Keratinocyte (primary cell): Measurements from ENCODE around the gene FANCL. TPM values are rescaled to one million over a fixed set of nuclear protein-coding genes. Genes with fewer than 3 reads are reported as not detected.

Experiments
- DNase-seq: peaks from one replicate; pipeline ENCODE4 v3.0.0-alpha.2; 2011; ENCODE audit warnings: low read depth, missing footprints, low spot score
- FAIRE-seq: peaks from 2 replicates; lab custom pipeline; 2011; peaks lifted over from hg19 to GRCh38; lab: Jason Lieb, UNC
- H2AFZ ChIP-seq: 2 replicates; pipeline ENCODE4 v1.6.0; 2012; ENCODE audit warnings: low read length, control low read depth, inconsistent platforms; ENCODE audit not compliant: control insufficient read depth
- H3K27ac ChIP-seq: 2 replicates; pipeline ENCODE4 v1.5.1; 2011; ENCODE audit warnings: low read length; ENCODE audit not compliant: control insufficient read depth, insufficient read depth
- H3K27me3 ChIP-seq: 3 replicates; pipeline ENCODE4 v1.6.0; 2011; ENCODE audit warnings: low read length; ENCODE audit not compliant: control insufficient read depth, insufficient read depth; ENCODE audit errors: extremely low read depth
- H3K36me3 ChIP-seq, 2 experiments: 2 replicates in 1 of 2; 3 replicates in 1 of 2; pipeline ENCODE4 v1.5.1; 2011; ENCODE audit warnings: low read length in 2 of 2, mild to moderate bottlenecking in 1 of 2; ENCODE audit not compliant: control insufficient read depth in 2 of 2, insufficient read depth in 2 of 2; ENCODE audit errors: extremely low read depth in 1 of 2
- H3K4me1 ChIP-seq: 3 replicates; pipeline ENCODE4 v1.5.1; 2011; ENCODE audit warnings: low read length; ENCODE audit not compliant: control insufficient read depth, insufficient read depth; ENCODE audit errors: extremely low read depth
- H3K4me2 ChIP-seq: 3 replicates; pipeline ENCODE4 v1.6.0; 2011; ENCODE audit warnings: low read depth, low read length; ENCODE audit not compliant: control insufficient read depth, insufficient read depth; ENCODE audit errors: extremely low read depth
- H3K4me3 ChIP-seq, 3 experiments: fragments of 200-600 bp in 1 of 3; sonication (generic) in 1 of 3; 2 replicates in 2 of 3; 3 replicates in 1 of 3; pipeline ENCODE4 v1.5.1; 2011 to 2016; ENCODE audit warnings: low read length in 3 of 3, mild to moderate bottlenecking in 3 of 3, control low read depth in 2 of 3, inconsistent platforms in 1 of 3, low read depth in 1 of 3, mixed read lengths in 1 of 3, mixed run types in 1 of 3, moderate library complexity in 1 of 3; ENCODE audit not compliant: control insufficient read depth in 2 of 3, insufficient read depth in 2 of 3; ENCODE audit errors: extremely low read depth in 1 of 3
- H3K79me2 ChIP-seq: 2 replicates; pipeline ENCODE4 v1.6.0; 2012; ENCODE audit warnings: low read length; ENCODE audit not compliant: control insufficient read depth, insufficient read depth
- H3K9ac ChIP-seq: 3 replicates; pipeline ENCODE4 v1.6.0; 2011; ENCODE audit warnings: low read length; ENCODE audit not compliant: control insufficient read depth, insufficient read depth; ENCODE audit errors: extremely low read depth
- H3K9me1 ChIP-seq: 3 replicates; pipeline ENCODE4 v1.6.0; 2011; ENCODE audit warnings: low read length; ENCODE audit not compliant: control insufficient read depth, insufficient read depth; ENCODE audit errors: extremely low read depth
- H3K9me3 ChIP-seq: 2 replicates; pipeline ENCODE4 v1.5.1; 2012; ENCODE audit warnings: low read depth, low read length; ENCODE audit not compliant: control insufficient read depth
- H4K20me1 ChIP-seq: 3 replicates; pipeline ENCODE4 v1.6.0; 2011; ENCODE audit warnings: low read length; ENCODE audit not compliant: control insufficient read depth, insufficient read depth; ENCODE audit errors: extremely low read depth
- EZH2 ChIP-seq: IDR thresholded peaks from one replicate; pipeline ENCODE4 v1.6.1; 2012; ENCODE audit warnings: inconsistent platforms, mild to moderate bottlenecking, low read length, moderate library complexity
- dilution Hi-C: fragments of 300-500 bp; cut with MboI; formaldehyde crosslinking; loops from one replicate; pipeline ENCODE4 v1.7.0; 2020; ENCODE audit warnings: low sequenced_read_pairs; ENCODE audit not compliant: extremely low pct_ligation_motif_present
- polyA plus RNA-seq, 5 experiments: library from polyadenylated mRNA; depleted of rRNA in 3 of 5; stranded (reverse) in 3 of 5; stranded (forward) in 1 of 5; unstranded in 1 of 5; fragments of >200 nt; gene quantifications; 1 replicate in 1 of 5; 2 replicates in 3 of 5; 3 replicates in 1 of 5; pipeline versions ENCODE4 v1.2.1 to v1.2.3, GENCODE V29; 2011 to 2012; ENCODE audit warnings: missing spikeins in 2 of 5, low read depth in 1 of 5, low replicate concordance in 1 of 5
- TF ChIP-seq, protein P1 (sequence below), 3 experiments: IDR thresholded peaks in 1 of 3; conservative IDR thresholded peaks in 1 of 3; optimal IDR thresholded peaks in 1 of 3; 2 replicates in 2 of 3; 3 replicates in 1 of 3; pipeline versions ENCODE3 to v1.5.1; 2011; ENCODE audit warnings: low read length in 3 of 3, mild to moderate bottlenecking in 3 of 3, moderate library complexity in 2 of 3, control low read depth in 1 of 3, inconsistent platforms in 1 of 3; ENCODE audit not compliant: insufficient read depth in 2 of 3; ENCODE audit errors: extremely low read depth in 1 of 3

FANCL gene
- polyA plus RNA-seq, 1 donor (not counting 4 experiments of a cell fraction or from before 2014, with no cell fraction given): 15.1 TPM

DNA sequence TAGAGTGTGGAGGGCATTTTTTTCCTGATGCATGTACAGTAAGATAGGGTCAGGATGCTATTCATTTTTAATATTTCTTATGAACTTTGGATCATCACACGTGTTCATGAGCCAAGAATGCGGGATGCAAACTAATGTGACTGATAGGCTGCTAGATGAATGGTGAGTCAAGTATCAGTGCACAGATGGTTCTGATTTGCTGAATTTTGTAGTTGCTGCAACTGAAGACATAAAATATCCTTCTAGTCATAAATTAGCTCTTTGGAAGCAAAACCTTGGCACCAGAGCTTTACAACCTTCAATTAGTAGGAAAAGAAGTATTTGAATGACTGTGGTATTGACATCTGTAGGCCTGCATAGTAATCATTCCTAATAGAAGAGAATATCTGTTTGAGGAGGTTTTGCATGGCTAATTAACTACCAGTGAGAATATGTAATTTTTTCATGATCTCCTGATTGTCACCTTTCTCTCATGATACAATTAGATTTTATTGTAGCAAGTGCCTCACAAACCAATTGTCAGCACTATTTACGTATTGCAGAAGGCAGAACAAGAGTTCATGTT lies 100.5 kb downstream of the FANCL start:
- no peaks in the 10 kb centered on the region for H3K79me2 ChIP-seq
- TF ChIP-seq EZH2: no peak
- TF ChIP-seq, protein P1, sequence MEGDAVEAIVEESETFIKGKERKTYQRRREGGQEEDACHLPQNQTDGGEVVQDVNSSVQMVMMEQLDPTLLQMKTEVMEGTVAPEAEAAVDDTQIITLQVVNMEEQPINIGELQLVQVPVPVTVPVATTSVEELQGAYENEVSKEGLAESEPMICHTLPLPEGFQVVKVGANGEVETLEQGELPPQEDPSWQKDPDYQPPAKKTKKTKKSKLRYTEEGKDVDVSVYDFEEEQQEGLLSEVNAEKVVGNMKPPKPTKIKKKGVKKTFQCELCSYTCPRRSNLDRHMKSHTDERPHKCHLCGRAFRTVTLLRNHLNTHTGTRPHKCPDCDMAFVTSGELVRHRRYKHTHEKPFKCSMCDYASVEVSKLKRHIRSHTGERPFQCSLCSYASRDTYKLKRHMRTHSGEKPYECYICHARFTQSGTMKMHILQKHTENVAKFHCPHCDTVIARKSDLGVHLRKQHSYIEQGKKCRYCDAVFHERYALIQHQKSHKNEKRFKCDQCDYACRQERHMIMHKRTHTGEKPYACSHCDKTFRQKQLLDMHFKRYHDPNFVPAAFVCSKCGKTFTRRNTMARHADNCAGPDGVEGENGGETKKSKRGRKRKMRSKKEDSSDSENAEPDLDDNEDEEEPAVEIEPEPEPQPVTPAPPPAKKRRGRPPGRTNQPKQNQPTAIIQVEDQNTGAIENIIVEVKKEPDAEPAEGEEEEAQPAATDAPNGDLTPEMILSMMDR (optimal IDR thresholded peaks at IDR 0.05 in 1 of 3, IDR thresholded peaks at IDR 0.05 in 1 of 3, conservative IDR thresholded peaks at IDR 0.05 in 1 of 3; ENCODE audit: extremely low read depth in 1 of 3, insufficient read depth in 2 of 3, low read length in 3 of 3): no peak
- no peak overlapping the region for H3K4me2 ChIP-seq
- no peaks in the 10 kb centered on the region for H3K9me1 ChIP-seq
- H3K27ac ChIP-seq: no peak overlapping the region
- no peak overlapping the region for H3K4me3 ChIP-seq
- no peaks in the 10 kb centered on the region for H3K27me3 ChIP-seq
- peaks cover 0 to 2% of the 10 kb centered on the region in 2 experiments for H3K36me3 ChIP-seq
- FAIRE-seq (no peak), DNase-seq (no peak)
- no peak overlapping the region for H2AFZ ChIP-seq
- dilution Hi-C loops: no loop called here
- H3K9me3 ChIP-seq: no peaks in the 10 kb centered on the region
- no peaks in the 10 kb centered on the region for H3K4me1 ChIP-seq
- no peak overlapping the region for H3K9ac ChIP-seq
- H4K20me1 ChIP-seq: no peaks in the 10 kb centered on the region

DNA sequence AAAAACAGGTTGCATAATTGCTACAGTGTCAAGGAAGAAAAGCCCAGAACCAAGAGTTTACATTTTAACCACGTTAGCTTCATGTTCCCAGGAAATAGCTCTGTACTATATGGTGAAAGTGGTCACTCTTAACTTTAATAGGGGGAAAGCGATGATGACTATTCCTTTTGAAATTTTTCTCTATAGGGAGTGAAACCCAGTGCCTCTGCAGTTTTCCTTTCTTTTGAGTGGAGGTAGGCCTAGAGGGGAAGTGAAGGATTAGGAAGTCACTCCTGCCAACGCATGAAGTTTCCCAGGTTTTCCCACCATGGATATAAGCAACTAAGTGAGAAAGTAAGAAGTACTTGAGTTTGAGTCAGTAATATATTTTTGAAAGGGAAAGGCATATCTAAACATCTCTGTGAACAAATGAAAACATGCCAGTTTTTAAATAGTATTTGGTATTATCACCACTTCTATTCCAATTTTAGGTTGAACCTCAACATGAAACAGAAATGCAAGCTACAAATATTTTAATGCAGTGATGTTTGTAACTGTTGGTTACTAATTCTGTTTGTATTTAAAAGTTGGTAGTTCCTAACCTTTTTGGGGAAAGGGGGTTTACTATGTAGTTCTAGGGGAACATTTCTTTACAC lies 102.6 kb downstream of the FANCL start:
- no peaks in the 10 kb centered on the region for H3K4me1 ChIP-seq
- peaks cover 0 to 2% of the 10 kb centered on the region in 2 experiments for H3K36me3 ChIP-seq
- H3K4me2 ChIP-seq: no peak overlapping the region
- no peaks in the 10 kb centered on the region for H3K9me3 ChIP-seq
- H3K79me2 ChIP-seq: no peaks in the 10 kb centered on the region
- TF ChIP-seq, protein P1 (optimal IDR thresholded peaks at IDR 0.05 in 1 of 3, IDR thresholded peaks at IDR 0.05 in 1 of 3, conservative IDR thresholded peaks at IDR 0.05 in 1 of 3; ENCODE audit: extremely low read depth in 1 of 3, insufficient read depth in 2 of 3, low read length in 3 of 3): no peak
- no peak for TF ChIP-seq EZH2
- no peak overlapping the region for H3K9ac ChIP-seq
- no peaks in the 10 kb centered on the region for H3K9me1 ChIP-seq
- dilution Hi-C loops: no loop called here
- H4K20me1 ChIP-seq: no peaks in the 10 kb centered on the region
- no peak overlapping the region for H3K4me3 ChIP-seq
- no peaks in the 10 kb centered on the region for H3K27me3 ChIP-seq
- FAIRE-seq: no peak
- H2AFZ ChIP-seq: no peak overlapping the region
- no peak overlapping the region for H3K27ac ChIP-seq
- no peak for DNase-seq
